Activated CD8-positive, alpha-beta T cell treated with anti-CD3 and anti-CD28 coated beads for 36 hours (primary cell): ENCODE measurements around the gene TBXAS1. TPM values are rescaled to one million over a fixed set of nuclear protein-coding genes. Genes with fewer than 3 reads are reported as not detected.

ENCODE experiments used
- ATAC-seq: fragments of 200-7000 bp; cut with Tn5 transposase; one replicate; pipeline ENCODE4 v1.10.0; 2021; ENCODE audit warnings: mild to moderate bottlenecking, moderate library complexity
- CTCF ChIA-PET: fragments of 350-600 bp; sonication (Branson Sonifier 250); formaldehyde crosslinking; loops from one replicate; lab custom pipeline; 2021; ENCODE audit warnings: antibody characterized with exemption; lab: Charles Lee
- POLR2A ChIA-PET: fragments of 350-600 bp; sonication (Branson Sonifier 250); formaldehyde crosslinking; loops from one replicate; lab custom pipeline; 2021; ENCODE audit warnings: antibody characterized with exemption; lab: Charles Lee
- DNase-seq: peaks from one replicate; pipeline ENCODE4 v3.0.0-alpha.2; 2020
- H3K27ac Mint-ChIP-seq: one replicate; pipeline ENCODE4 v1.8.0; 2021; ENCODE audit warnings: mild to moderate bottlenecking, mixed read lengths
- H3K27me3 Mint-ChIP-seq: one replicate; pipeline ENCODE4 v1.8.0; 2021; ENCODE audit warnings: mixed read lengths
- H3K36me3 Mint-ChIP-seq: one replicate; pipeline ENCODE4 v1.8.0; 2021; ENCODE audit warnings: low read depth, mixed read lengths
- H3K4me1 Mint-ChIP-seq: one replicate; pipeline ENCODE4 v1.8.0; 2021; ENCODE audit warnings: low read depth, mixed read lengths
- H3K4me3 Mint-ChIP-seq: one replicate; pipeline ENCODE4 v1.8.0; 2021; ENCODE audit warnings: mild to moderate bottlenecking, moderate library complexity, mixed read lengths
- H3K9me3 Mint-ChIP-seq: one replicate; pipeline ENCODE4 v1.8.0; 2021; ENCODE audit warnings: mixed read lengths
- CTCF ChIP-seq: fragments of 200-600 bp; IDR thresholded peaks from one replicate; pipeline ENCODE4 v1.8.0; 2022; ENCODE audit warnings: antibody characterized with exemption, mild to moderate bottlenecking
- intact Hi-C: fragments of 100-400 bp; cut with micrococcal nuclease; formaldehyde crosslinking; loops from one replicate; pipeline ENCODE4 v1.10.0; 2022
- total RNA-seq, 2 experiments: library from RNA; stranded (reverse); gene quantifications; one replicate each; pipeline ENCODE4 v1.2.3, GENCODE V29; 2021

Gene TBXAS1
- total RNA-seq, 2 experiments from 2014 or later: 1.5 to 2.1 TPM

GRCh38 chr7:139897422-139898090 lies 68.5 kb downstream of the TBXAS1 start:
- Mint-ChIP-seq H3K4me3 (no peak overlapping the region), H3K9me3 (peaks cover 2% of the 10 kb centered on the region), H3K4me1 (no peaks in the 10 kb centered on the region), H3K27ac (no peak overlapping the region), H3K27me3 (peaks cover 3% of the 10 kb centered on the region), H3K36me3 (no peaks in the 10 kb centered on the region)
- intact Hi-C loops: no loop called here
- ATAC-seq (no peak), DNase-seq (no peak)
- ChIA-PET CTCF (no interaction called here), POLR2A (no interaction called here)
- TF ChIP-seq CTCF: no peak

- ChIA-PET POLR2A (no interaction called here), CTCF (no interaction called here)
- intact Hi-C loops: no loop called here
- Mint-ChIP-seq H3K36me3 (no peaks in the 10 kb centered on the region), H3K9me3 (peaks cover 2% of the 10 kb centered on the region), H3K4me1 (no peaks in the 10 kb centered on the region), H3K27me3 (no peaks in the 10 kb centered on the region), H3K4me3 (no peak overlapping the region), H3K27ac (no peak overlapping the region)
- no peak for TF ChIP-seq CTCF
- DNase-seq: no peak
- ATAC-seq: no peak
These were observed 69.4 kb downstream of the TBXAS1 start for GRCh38 chr7:139898483-139898882.

- Mint-ChIP-seq H3K27ac (no peak overlapping the region), H3K4me3 (no peak overlapping the region), H3K9me3 (peaks cover 2% of the 10 kb centered on the region), H3K36me3 (no peaks in the 10 kb centered on the region), H3K27me3 (no peaks in the 10 kb centered on the region), H3K4me1 (no peaks in the 10 kb centered on the region)
- ATAC-seq: no peak
- intact Hi-C loops: no loop called here
- CTCF ChIA-PET: interaction anchor here (0.8 kb wide), 1 partner anchor 16 kb away, joined by 3 read pairs; no protein-coding TSS in a partner anchor
- DNase-seq: no peak
- POLR2A ChIA-PET: no interaction called here
- TF ChIP-seq CTCF: no peak
These were observed 70.4 kb downstream of the TBXAS1 start for GRCh38 chr7:139899328-139899955.

GRCh38 chr7:139900326-139900725 lies 71.3 kb downstream of the TBXAS1 start:
- CTCF ChIA-PET: no interaction called here
- intact Hi-C loops: no loop called here
- TF ChIP-seq CTCF: no peak
- Mint-ChIP-seq H3K9me3 (peaks cover 2% of the 10 kb centered on the region), H3K27ac (no peak overlapping the region), H3K4me1 (no peaks in the 10 kb centered on the region), H3K36me3 (no peaks in the 10 kb centered on the region), H3K27me3 (no peaks in the 10 kb centered on the region), H3K4me3 (no peak overlapping the region)
- DNase-seq: no peak
- no peak for ATAC-seq
- POLR2A ChIA-PET: no interaction called here

- POLR2A ChIA-PET: no interaction called here
- DNase-seq: no peak
- intact Hi-C loops: no loop called here
- TF ChIP-seq CTCF: no peak
- Mint-ChIP-seq H3K36me3 (no peaks in the 10 kb centered on the region), H3K9me3 (peaks cover 2% of the 10 kb centered on the region), H3K27ac (no peak overlapping the region), H3K4me1 (no peaks in the 10 kb centered on the region), H3K27me3 (no peaks in the 10 kb centered on the region), H3K4me3 (no peak overlapping the region)
- CTCF ChIA-PET: interaction anchor here (0.5 to 0.9 kb wide), 2 partner anchors 43 to 105 kb away, joined by 3 read pairs; no protein-coding TSS in a partner anchor
- no peak for ATAC-seq
These were observed 72.2 kb downstream of the TBXAS1 start for GRCh38 chr7:139901056-139901795.
